CD4-positive, alpha-beta memory T cell (primary cell): ENCODE measurements around the gene OSCP1. TPM values are rescaled to one million over a fixed set of nuclear protein-coding genes. Genes with fewer than 3 reads are reported as not detected.
"Not testable (repeated sequence)": the region's sequence is repeated elsewhere in the genome, so short reads cannot be mapped to it uniquely, and the experiment has no call there.

Experiments
- CTCF ChIA-PET: fragments of 350-600 bp; sonication (Branson Sonifier 250); formaldehyde crosslinking; loops from one replicate; lab custom pipeline; 2021; ENCODE audit warnings: inconsistent platforms; ENCODE audit not compliant: partially characterized antibody; lab: Charles Lee
- POLR2A ChIA-PET: fragments of 350-600 bp; sonication (Branson Sonifier 250); formaldehyde crosslinking; loops from one replicate; lab custom pipeline; 2021; ENCODE audit not compliant: partially characterized antibody; lab: Charles Lee
- DNase-seq, 5 donors: peaks; one replicate each; pipeline versions ENCODE4 v3.0.0 to v3.0.0-alpha.2; 2020 to 2022; ENCODE audit warnings: mixed read lengths in 1 of 5
- H3K27ac ChIP-seq: one replicate; pipeline ENCODE4 v1.7.0; 2013; ENCODE audit warnings: low read depth, low read length
- H3K27me3 ChIP-seq: 2 replicates; pipeline ENCODE4 v1.7.0; 2013; ENCODE audit warnings: mild to moderate bottlenecking, low read length, moderate library complexity; ENCODE audit not compliant: insufficient read depth
- H3K36me3 ChIP-seq: 2 replicates; pipeline ENCODE4 v1.7.0; 2013; ENCODE audit warnings: mild to moderate bottlenecking, low read length, moderate library complexity; ENCODE audit not compliant: insufficient read depth
- H3K4me1 ChIP-seq: 2 replicates; pipeline ENCODE4 v1.7.0; 2013; ENCODE audit warnings: mild to moderate bottlenecking, low read length, moderate library complexity; ENCODE audit not compliant: insufficient read depth
- H3K4me3 ChIP-seq, 2 donors: one replicate each; pipeline ENCODE4 v1.7.0; 2013; ENCODE audit warnings: low read length in 2 of 2, mild to moderate bottlenecking in 1 of 2
- H3K9me3 ChIP-seq, 2 donors: one replicate each; pipeline ENCODE4 v1.7.0; 2013; ENCODE audit warnings: low read length in 2 of 2, control low read depth in 1 of 2; ENCODE audit not compliant: control insufficient read depth in 1 of 2
- H3K27ac Mint-ChIP-seq, 7 donors: one replicate each; pipeline ENCODE4 v1.8.0; 2020 to 2021; ENCODE audit warnings: mixed read lengths in 7 of 7, mild to moderate bottlenecking in 6 of 7, inconsistent platforms in 3 of 7, moderate library complexity in 3 of 7
- H3K27me3 Mint-ChIP-seq, 2 donors: one replicate each; pipeline ENCODE4 v1.8.0; 2020 to 2021; ENCODE audit warnings: mixed read lengths in 2 of 2
- H3K36me3 Mint-ChIP-seq, 2 donors: one replicate each; pipeline ENCODE4 v1.8.0; 2020 to 2021; ENCODE audit warnings: mixed read lengths in 2 of 2, inconsistent platforms in 1 of 2, mild to moderate bottlenecking in 1 of 2
- H3K4me1 Mint-ChIP-seq, 4 donors: one replicate each; pipeline ENCODE4 v1.8.0; 2020 to 2021; ENCODE audit warnings: mixed read lengths in 4 of 4, mild to moderate bottlenecking in 1 of 4
- H3K4me3 Mint-ChIP-seq, 8 donors: one replicate each; pipeline ENCODE4 v1.8.0; 2020 to 2021; ENCODE audit warnings: mixed read lengths in 8 of 8, mild to moderate bottlenecking in 7 of 8, moderate library complexity in 6 of 8, inconsistent platforms in 3 of 8
- H3K9me3 Mint-ChIP-seq, 8 donors: one replicate each; pipeline ENCODE4 v1.8.0; 2020 to 2021; ENCODE audit warnings: mixed read lengths in 8 of 8, mild to moderate bottlenecking in 5 of 8, inconsistent platforms in 3 of 8, moderate library complexity in 1 of 8
- intact Hi-C: fragments of 100-400 bp; cut with micrococcal nuclease; formaldehyde crosslinking; loops from one replicate; pipeline ENCODE4 v1.15.1; 2023
- polyA plus RNA-seq, 2 donors: library from polyadenylated mRNA; unstranded; fragments of 300-500 nt; fragmentation: Illumina TruSeq; gene quantifications; one replicate each; pipeline ENCODE4 v1.2.3, GENCODE V29; 2021
- total RNA-seq, 2 experiments: library from RNA; stranded (reverse); gene quantifications; one replicate each; pipeline ENCODE4 v1.2.3, GENCODE V29; 2021

OSCP1 gene
- total and polyA plus RNA-seq, 4 experiments from 2014 or later: 0.93 to 1.4 (median 1.1) TPM; not detected in 1

DNA sequence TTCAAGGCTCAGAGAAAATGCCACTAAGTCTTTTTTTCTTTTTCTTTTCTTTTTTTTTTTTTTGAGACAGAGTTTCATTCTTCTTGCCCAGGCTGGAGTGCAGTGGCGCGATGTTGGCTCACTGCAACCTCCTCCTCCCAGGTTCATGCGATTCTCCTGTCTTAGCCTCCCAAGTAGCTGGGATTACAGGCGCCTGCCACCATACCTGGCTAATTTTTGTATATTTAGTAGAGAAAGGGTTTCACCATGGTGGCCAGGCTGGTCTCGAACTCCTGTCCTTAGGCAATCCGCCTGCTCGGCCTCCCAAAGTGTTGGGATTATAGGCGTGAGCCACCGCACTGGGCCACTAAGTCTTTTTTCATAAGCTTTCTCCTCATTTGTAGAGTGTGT lies 37.1 kb upstream of the OSCP1 start:
- CTCF ChIA-PET, H3K4me1 ChIP-seq, H3K4me1 Mint-ChIP-seq, H3K4me3 Mint-ChIP-seq, H3K9me3 Mint-ChIP-seq, H3K36me3 ChIP-seq, DNase-seq, H3K27ac ChIP-seq, H3K4me3 ChIP-seq, H3K27me3 ChIP-seq, H3K9me3 ChIP-seq, H3K27me3 Mint-ChIP-seq, intact Hi-C loops, POLR2A ChIA-PET, H3K36me3 Mint-ChIP-seq: not testable (repeated sequence)
- peak overlapping the region in 1 of 7 donors; percentile 1 for H3K27ac Mint-ChIP-seq

DNA sequence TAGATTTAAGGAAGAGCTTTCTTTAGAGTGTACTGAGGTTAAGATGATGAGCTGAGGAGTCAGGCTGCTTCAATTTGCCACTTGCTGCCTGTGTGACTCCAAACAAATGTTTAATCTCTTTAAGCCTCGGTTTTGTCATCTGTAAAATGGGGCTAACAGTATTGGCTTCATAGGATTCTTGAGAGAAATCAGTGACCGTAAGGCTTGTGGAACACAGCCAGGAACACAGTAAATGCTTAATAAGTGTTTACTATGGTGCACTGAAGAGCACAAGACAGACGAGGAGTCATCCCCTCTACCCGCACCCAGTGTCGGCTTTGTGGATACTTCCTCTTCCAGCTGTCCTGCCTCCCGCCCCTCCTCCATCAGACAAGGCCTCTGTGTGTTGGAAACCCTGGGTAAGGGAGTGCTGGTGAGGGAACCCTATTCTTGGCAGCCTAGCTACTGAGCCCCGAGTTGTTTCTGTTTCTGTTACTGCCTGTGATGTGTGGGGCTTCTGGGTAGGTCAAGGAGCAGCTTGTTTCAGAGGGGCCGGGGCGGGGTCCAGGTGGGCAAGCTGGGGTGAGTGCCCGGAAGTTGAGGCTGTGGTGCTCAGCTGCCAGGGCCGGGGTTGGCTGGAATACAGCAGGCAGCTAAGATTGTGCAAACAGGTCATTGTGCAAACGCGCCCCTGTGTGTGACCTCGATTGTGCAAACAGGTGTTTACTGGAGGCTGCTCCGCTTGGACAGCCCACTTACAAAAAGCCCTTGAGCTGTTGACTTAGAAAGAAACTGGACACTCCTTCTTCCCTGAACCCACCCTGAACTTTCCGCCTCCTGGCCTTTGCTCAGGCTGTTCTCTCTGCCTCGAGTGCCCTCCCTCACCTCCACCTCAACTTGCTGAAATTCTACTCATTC lies 36.4 kb upstream of the OSCP1 start:
- ChIA-PET POLR2A (no interaction called here), CTCF (no interaction called here)
- no peaks in the 10 kb centered on the region for H3K36me3 ChIP-seq
- H3K4me1 Mint-ChIP-seq: peaks cover 0 to 7% (median 5%) of the 10 kb centered on the region in 4 donors
- H3K36me3 Mint-ChIP-seq: no peaks in the 10 kb centered on the region
- intact Hi-C loops: no loop called here
- H3K4me3 ChIP-seq: no peak overlapping the region
- H3K9me3 ChIP-seq: no peaks in the 10 kb centered on the region
- no peaks in the 10 kb centered on the region for H3K4me1 ChIP-seq
- no peak for DNase-seq
- H3K9me3 Mint-ChIP-seq: no peaks in the 10 kb centered on the region
- peaks cover 0 to 3% of the 10 kb centered on the region in 2 donors for H3K27me3 Mint-ChIP-seq
- peak overlapping the region in 1 of 7 donors; percentile 1 for H3K27ac Mint-ChIP-seq
- no peaks in the 10 kb centered on the region for H3K27me3 ChIP-seq
- no peak overlapping the region for H3K27ac ChIP-seq
- no peak overlapping the region for H3K4me3 Mint-ChIP-seq

DNA sequence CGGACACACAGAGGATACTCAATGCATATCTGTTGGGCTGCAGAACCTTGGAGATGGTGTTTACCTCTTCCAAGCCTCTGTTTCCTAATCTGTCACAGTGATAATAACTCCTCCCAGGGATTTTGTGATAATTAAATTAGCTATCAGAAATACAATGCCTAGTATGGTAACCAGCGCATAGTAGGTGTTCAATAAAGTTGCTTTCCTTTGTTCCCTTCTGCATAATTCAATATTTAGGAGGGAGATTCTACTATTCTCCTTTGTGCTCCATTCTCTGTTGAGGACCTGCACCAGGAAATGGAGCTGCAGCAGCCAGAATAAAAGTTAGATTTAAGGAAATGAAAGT lies 35.8 kb upstream of the OSCP1 start:
- no peak for DNase-seq
- ChIA-PET POLR2A (no interaction called here), CTCF (no interaction called here)
- no peak overlapping the region for H3K4me3 Mint-ChIP-seq
- H3K4me1 Mint-ChIP-seq: peaks cover 0 to 8% (median 5%) of the 10 kb centered on the region in 4 donors
- no peak overlapping the region for H3K27ac Mint-ChIP-seq
- intact Hi-C loops: no loop called here
- H3K27me3 Mint-ChIP-seq: peaks cover 0 to 4% of the 10 kb centered on the region in 2 donors
- H3K36me3 Mint-ChIP-seq: no peaks in the 10 kb centered on the region
- Histone ChIP-seq H3K27ac (no peak overlapping the region), H3K4me3 (no peak overlapping the region), H3K9me3 (no peaks in the 10 kb centered on the region), H3K27me3 (no peaks in the 10 kb centered on the region), H3K36me3 (no peaks in the 10 kb centered on the region), H3K4me1 (no peaks in the 10 kb centered on the region)
- H3K9me3 Mint-ChIP-seq: no peaks in the 10 kb centered on the region

DNA sequence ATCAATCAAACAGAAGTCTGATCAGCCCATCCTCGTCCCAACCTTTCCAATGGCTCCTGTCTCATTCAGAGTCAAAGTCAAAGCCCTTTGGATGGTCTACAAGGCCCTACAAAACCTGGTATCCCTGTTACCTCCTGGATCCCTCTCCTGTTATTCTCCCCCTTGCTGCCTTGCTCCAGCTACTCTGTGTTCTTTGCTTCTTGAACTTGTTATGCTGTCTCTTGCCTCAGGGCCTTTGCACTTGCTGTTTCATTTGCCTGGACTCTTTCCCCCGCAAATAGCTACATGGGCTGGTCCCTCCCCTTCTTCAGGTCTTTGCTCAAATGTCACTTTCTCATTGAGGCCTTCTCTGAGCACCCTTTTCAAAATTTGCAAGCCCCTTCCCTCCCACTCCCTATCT lies 33.8 kb upstream of the OSCP1 start:
- intact Hi-C loops: no loop called here
- Histone ChIP-seq H3K9me3 (no peaks in the 10 kb centered on the region), H3K27me3 (no peaks in the 10 kb centered on the region), H3K27ac (no peak overlapping the region), H3K4me3 (no peak overlapping the region), H3K36me3 (no peaks in the 10 kb centered on the region), H3K4me1 (no peaks in the 10 kb centered on the region)
- H3K27me3 Mint-ChIP-seq: peaks cover 3 to 4% of the 10 kb centered on the region in 2 donors
- H3K27ac Mint-ChIP-seq: no peak overlapping the region
- H3K36me3 Mint-ChIP-seq: no peaks in the 10 kb centered on the region
- no peak overlapping the region for H3K4me3 Mint-ChIP-seq
- ChIA-PET POLR2A (no interaction called here), CTCF (no interaction called here)
- DNase-seq: no peak
- peaks cover 0 to 8% (median 5%) of the 10 kb centered on the region in 4 donors for H3K4me1 Mint-ChIP-seq
- no peaks in the 10 kb centered on the region for H3K9me3 Mint-ChIP-seq

DNA sequence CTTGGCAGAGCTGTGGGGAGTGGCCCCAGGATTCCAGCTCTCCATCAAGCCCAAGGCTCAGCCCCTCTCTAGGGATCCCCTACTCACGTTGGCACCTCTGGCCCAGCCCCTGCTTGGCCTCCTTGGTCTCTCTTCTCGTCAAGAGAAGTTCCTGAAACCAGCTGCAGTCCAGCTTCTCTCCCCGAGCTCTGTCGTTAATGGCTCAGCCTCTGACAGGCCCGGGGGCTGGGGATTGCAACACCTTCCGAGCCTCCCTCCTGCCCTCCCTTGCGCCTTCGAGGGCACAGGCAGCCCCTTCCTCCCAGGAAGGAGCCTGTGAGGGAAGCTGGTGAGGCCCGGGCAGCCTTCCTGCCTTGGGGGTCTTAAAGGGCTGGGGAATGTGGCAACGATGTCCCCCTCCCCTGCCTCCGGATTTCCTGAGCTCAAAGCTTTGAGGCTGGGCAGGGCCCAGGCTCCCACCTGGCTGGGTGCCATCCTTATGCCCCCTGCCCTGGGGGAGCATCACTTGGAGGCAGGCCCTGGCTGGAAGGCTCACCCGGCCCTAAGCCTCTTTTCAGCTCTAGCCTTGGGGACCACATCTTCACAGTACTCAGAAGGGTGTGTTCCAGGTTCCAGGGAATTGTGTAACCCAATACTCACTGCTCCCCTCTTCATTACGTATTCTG lies 32.6 kb upstream of the OSCP1 start, which contains the start of gene CSF3R:
TSS of gene CSF3R (minus strand) at position 190 of the 665 bp plus-strand sequence. CDS start 3,417 bp downstream, outside the sequence.
- CTCF ChIA-PET: interaction anchor here (1.5 kb wide), 1 partner anchor 34 kb away, joined by 4 read pairs; no protein-coding TSS in a partner anchor
- no peak within 1 kb of the TSS for H3K27ac ChIP-seq
- H3K4me3 ChIP-seq: no peak within 1 kb of the TSS
- H3K27me3 ChIP-seq: no peaks in the 10 kb centered on the region
- H3K36me3 ChIP-seq: no peaks in the 10 kb centered on the region
- DNase-seq: no peak
- no peaks in the 10 kb centered on the region for H3K9me3 ChIP-seq
- H3K4me1 ChIP-seq: no peaks in the 10 kb centered on the region
- POLR2A ChIA-PET: no interaction called here
- peaks cover 3 to 4% of the 10 kb centered on the region in 2 donors for H3K27me3 Mint-ChIP-seq
- H3K4me1 Mint-ChIP-seq: peaks cover 0 to 8% (median 5%) of the 10 kb centered on the region in 4 donors
- H3K27ac Mint-ChIP-seq: peak within 1 kb of the TSS in 5 of 7 donors; percentile 42 to 83 (median 62)
- H3K4me3 Mint-ChIP-seq: peak within 1 kb of the TSS; percentile 3 to 80 (median 62)
- no peaks in the 10 kb centered on the region for H3K36me3 Mint-ChIP-seq
- intact Hi-C loops: no loop called here
- H3K9me3 Mint-ChIP-seq: no peaks in the 10 kb centered on the region

DNA sequence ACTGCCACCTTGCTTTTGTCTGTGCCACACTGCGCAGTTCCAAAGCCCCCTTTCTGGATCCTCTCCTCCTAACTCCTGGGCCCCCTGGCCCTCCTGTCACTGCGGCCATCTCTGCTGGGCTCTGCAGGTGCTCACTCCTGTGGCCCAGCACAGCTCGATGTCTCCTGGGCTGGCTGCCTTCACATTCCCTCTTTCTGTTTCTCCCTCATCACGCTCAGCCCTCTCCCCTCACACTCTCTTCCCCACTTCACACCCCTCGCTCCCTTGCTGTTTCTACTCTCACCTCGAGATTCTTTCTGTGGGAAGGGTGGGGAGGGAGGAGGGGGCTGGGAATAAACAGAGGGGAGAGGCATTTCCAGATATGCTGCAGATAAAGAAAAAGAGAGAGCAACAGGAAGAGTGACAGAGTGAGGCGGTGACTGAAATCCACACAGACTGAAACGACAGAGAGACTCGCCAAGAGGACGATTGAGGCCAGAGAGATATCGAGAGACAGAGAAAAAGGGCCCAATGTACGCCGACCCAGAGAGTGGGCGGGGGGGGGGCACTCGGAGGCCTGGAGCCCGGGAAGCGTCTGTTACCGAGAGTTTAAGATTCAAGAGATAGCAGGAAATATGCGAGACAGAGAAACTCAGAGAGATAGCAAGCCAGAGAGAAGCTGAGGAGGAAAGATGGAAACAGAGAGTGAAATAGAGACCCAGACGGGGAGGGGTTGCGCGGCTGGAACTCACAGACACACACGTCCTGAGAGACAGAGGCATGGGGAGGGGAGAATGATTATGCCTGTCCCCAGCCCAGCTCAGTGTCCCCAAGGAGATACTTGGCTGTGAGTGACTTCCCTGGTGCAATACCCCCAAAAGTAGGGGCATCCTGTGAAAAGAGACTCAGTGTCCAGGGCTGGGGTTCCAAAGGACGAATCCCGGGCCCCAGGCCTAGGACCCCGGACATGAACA lies 31.8 kb upstream of the OSCP1 start:
- intact Hi-C loops: no loop called here
- Mint-ChIP-seq H3K4me3 (peak overlapping the region; percentile 3 to 80 (median 62)), H3K4me1 (peaks cover 0 to 8% (median 5%) of the 10 kb centered on the region in 4 donors), H3K27me3 (peaks cover 3 to 4% of the 10 kb centered on the region in 2 donors), H3K36me3 (no peaks in the 10 kb centered on the region), H3K27ac (peak overlapping the region in 5 of 7 donors; percentile 42 to 83 (median 62)), H3K9me3 (no peaks in the 10 kb centered on the region)
- Histone ChIP-seq H3K27ac (no peak overlapping the region), H3K27me3 (no peaks in the 10 kb centered on the region), H3K36me3 (no peaks in the 10 kb centered on the region), H3K4me1 (no peaks in the 10 kb centered on the region), H3K9me3 (no peaks in the 10 kb centered on the region), H3K4me3 (no peak overlapping the region)
- no peak for DNase-seq
- ChIA-PET CTCF (interaction anchor here (1.5 kb wide), 1 partner anchor 35 kb away, joined by 4 read pairs; no protein-coding TSS in a partner anchor), POLR2A (no interaction called here)
